H9 (cell line): ENCODE results near the gene SYNRG. TPM values are rescaled to one million over a fixed set of nuclear protein-coding genes. Genes with fewer than 3 reads are reported as not detected.

Source experiments
- DNase-seq: peaks from one replicate; pipeline ENCODE4 v3.0.0-alpha.2; 2017
- H2AFZ ChIP-seq: one replicate; pipeline ENCODE4 v1.6.1; 2013; ENCODE audit warnings: mild to moderate bottlenecking, low read length, control low read depth, moderate library complexity
- H2AK5ac ChIP-seq: 2 replicates; pipeline ENCODE4 v1.6.1; 2013; ENCODE audit warnings: low read length, control low read depth, mixed read lengths; ENCODE audit not compliant: insufficient read length
- H2BK120ac ChIP-seq: one replicate; pipeline ENCODE4 v1.6.1; 2013; ENCODE audit warnings: low read depth, mild to moderate bottlenecking, low read length, control low read depth, inconsistent platforms; ENCODE audit not compliant: poor library complexity, severe bottlenecking
- H2BK12ac ChIP-seq: 2 replicates; pipeline ENCODE4 v1.6.1; 2013; ENCODE audit warnings: low read length, control low read depth, mixed read lengths, low read depth; ENCODE audit not compliant: insufficient read length
- H2BK15ac ChIP-seq: 2 replicates; pipeline ENCODE4 v1.6.1; 2013; ENCODE audit warnings: low read depth, low read length, control low read depth
- H2BK20ac ChIP-seq: one replicate; pipeline ENCODE4 v1.6.1; 2013; ENCODE audit warnings: low read depth, mild to moderate bottlenecking, low read length, control low read depth, inconsistent platforms; ENCODE audit not compliant: poor library complexity, severe bottlenecking
- H2BK5ac ChIP-seq: 2 replicates; pipeline ENCODE4 v1.6.1; 2013; ENCODE audit warnings: low read length, control low read depth, mixed read lengths; ENCODE audit not compliant: insufficient read length
- H3K14ac ChIP-seq: 2 replicates; pipeline ENCODE4 v1.6.1; 2013; ENCODE audit warnings: low read length, control low read depth; ENCODE audit not compliant: insufficient read depth
- H3K18ac ChIP-seq: 2 replicates; pipeline ENCODE4 v1.6.1; 2013; ENCODE audit warnings: low read depth, mild to moderate bottlenecking, mixed read lengths, low read length, control low read depth; ENCODE audit not compliant: insufficient read length
- H3K23ac ChIP-seq: 2 replicates; pipeline ENCODE4 v1.6.1; 2013; ENCODE audit warnings: low read length, control low read depth, mixed read lengths, low read depth; ENCODE audit not compliant: insufficient read length
- H3K23me2 ChIP-seq: 2 replicates; pipeline ENCODE4 v1.6.1; 2013; ENCODE audit warnings: low read depth, mild to moderate bottlenecking, mixed read lengths, low read length, control low read depth; ENCODE audit not compliant: insufficient read length, poor library complexity, severe bottlenecking
- H3K27ac ChIP-seq: 2 replicates; pipeline ENCODE4 v1.5.1; 2013; ENCODE audit warnings: low read length, control low read depth, mixed read lengths, low read depth; ENCODE audit not compliant: insufficient read length
- H3K27me3 ChIP-seq: 2 replicates; pipeline ENCODE4 v1.6.1; 2013; ENCODE audit warnings: low read length, control low read depth, inconsistent platforms; ENCODE audit not compliant: insufficient read depth
- H3K4ac ChIP-seq: 2 replicates; pipeline ENCODE4 v1.6.1; 2013; ENCODE audit warnings: low read depth, mild to moderate bottlenecking, control low read depth, inconsistent platforms, low read length, moderate library complexity
- H3K4me1 ChIP-seq: 2 replicates; pipeline ENCODE4 v1.6.1; 2013; ENCODE audit warnings: low read length, control low read depth, inconsistent platforms; ENCODE audit not compliant: insufficient read depth
- H3K4me2 ChIP-seq: 2 replicates; pipeline ENCODE4 v1.6.1; 2013; ENCODE audit warnings: low read length, control low read depth, mixed read lengths; ENCODE audit not compliant: insufficient read length, insufficient read depth
- H3K56ac ChIP-seq: 2 replicates; pipeline ENCODE4 v1.6.1; 2013; ENCODE audit warnings: low read depth, mild to moderate bottlenecking, mixed read lengths, low read length, control low read depth; ENCODE audit not compliant: insufficient read length
- H3K79me1 ChIP-seq: 2 replicates; pipeline ENCODE4 v1.6.1; 2013; ENCODE audit warnings: low read depth, mild to moderate bottlenecking, moderate library complexity, low read length, control low read depth, inconsistent platforms; ENCODE audit not compliant: insufficient read depth, poor library complexity, severe bottlenecking
- H3K79me2 ChIP-seq: 2 replicates; pipeline ENCODE4 v1.6.1; 2013; ENCODE audit warnings: low read length, control low read depth, inconsistent platforms; ENCODE audit not compliant: insufficient read depth
- H3K9ac ChIP-seq: 2 replicates; pipeline ENCODE4 v1.6.1; 2013; ENCODE audit warnings: low read length, control low read depth, mixed read lengths; ENCODE audit not compliant: insufficient read length; ENCODE audit errors: extremely low read depth
- H3K9me3 ChIP-seq: one replicate; pipeline ENCODE4 v1.6.1; 2013; ENCODE audit warnings: low read depth, low read length, inconsistent platforms; ENCODE audit not compliant: control insufficient read depth
- H3T11ph ChIP-seq: one replicate; pipeline ENCODE4 v1.6.1; 2013; ENCODE audit warnings: mild to moderate bottlenecking, low read length, control low read depth, inconsistent platforms
- H4K20me1 ChIP-seq: one replicate; pipeline ENCODE4 v1.6.1; 2013; ENCODE audit not compliant: control insufficient read depth, insufficient read length, insufficient read depth
- H4K5ac ChIP-seq: 2 replicates; pipeline ENCODE4 v1.6.1; 2013; ENCODE audit warnings: low read depth, mild to moderate bottlenecking, mixed read lengths, low read length, control low read depth; ENCODE audit not compliant: insufficient read length
- H4K8ac ChIP-seq: replicated peaks from 2 replicates; pipeline ENCODE4 v1.6.1; 2013; ENCODE audit warnings: low read length, control low read depth, mixed read lengths, low read depth; ENCODE audit not compliant: insufficient read length
- H4K91ac ChIP-seq: 2 replicates; pipeline ENCODE4 v1.6.1; 2013; ENCODE audit warnings: low read depth, mild to moderate bottlenecking, moderate library complexity, mixed read lengths, low read length, control low read depth; ENCODE audit not compliant: insufficient read length
- H3K27ac Mint-ChIP-seq, 3 experiments: 2 replicates in 2 of 3; 3 replicates in 1 of 3; pipeline ENCODE4 v1.8.0; 2020 to 2021; ENCODE audit warnings: mixed read lengths in 3 of 3, mild to moderate bottlenecking in 1 of 3, moderate library complexity in 1 of 3
- H3K27me3 Mint-ChIP-seq: 2 replicates; pipeline ENCODE4 v1.8.0; 2021; ENCODE audit warnings: low read depth, mild to moderate bottlenecking, moderate library complexity, mixed read lengths
- H3K36me3 Mint-ChIP-seq, 3 experiments: 2 replicates in 2 of 3; 3 replicates in 1 of 3; pipeline ENCODE4 v1.8.0; 2020 to 2021; ENCODE audit warnings: low read depth in 3 of 3, mixed read lengths in 3 of 3; ENCODE audit not compliant: insufficient read depth in 1 of 3
- H3K4me1 Mint-ChIP-seq, 2 experiments: 2 replicates each; pipeline ENCODE4 v1.8.0; 2020; ENCODE audit warnings: mixed read lengths in 2 of 2
- H3K4me3 Mint-ChIP-seq, 2 experiments: 2 replicates in 1 of 2; 3 replicates in 1 of 2; pipeline ENCODE4 v1.8.0; 2020 to 2021; ENCODE audit warnings: mild to moderate bottlenecking in 2 of 2, mixed read lengths in 2 of 2, moderate library complexity in 1 of 2
- H3K9me3 Mint-ChIP-seq, 2 experiments: 2 replicates in 1 of 2; 3 replicates in 1 of 2; pipeline ENCODE4 v1.8.0; 2020; ENCODE audit warnings: mild to moderate bottlenecking in 2 of 2, mixed read lengths in 2 of 2, moderate library complexity in 1 of 2
- CTCF ChIP-seq: fragments of 200-600 bp; sonication (generic); conservative IDR thresholded peaks from 3 replicates; pipeline ENCODE4 v1.8.0; 2021; ENCODE audit warnings: antibody characterized with exemption, mild to moderate bottlenecking
- WGBS: extraction: QIAGEN DNeasy Blood & Tissue Kit; methylation state at CpG from one replicate; pipeline ENCODE4 v1.1.7; 2013; ENCODE audit warnings: missing lambda C conversion rate, low lambda C conversion rate, mixed read lengths; ENCODE audit not compliant: insufficient read length; ENCODE audit errors: extremely low coverage; 5-methylcytosine and 5-hydroxymethylcytosine counted together
- total RNA-seq: library from RNA; stranded (reverse); gene quantifications from 2 replicates; pipeline ENCODE4 v1.2.1, GENCODE V29; 2021

Gene SYNRG
- total RNA-seq, 1 experiment from 2014 or later, result 30.5 TPM

GRCh38 chr17:37507111-37507510, 102.1 kb downstream of the SYNRG start:
- H2AFZ ChIP-seq, result no peak overlapping the region
- no peaks in the 10 kb centered on the region for H3K27me3 Mint-ChIP-seq
- no peak for DNase-seq
- H3K27ac Mint-ChIP-seq, result no peak overlapping the region
- no peak overlapping the region for H3T11ph ChIP-seq
- no peak overlapping the region for H3K4me3 Mint-ChIP-seq
- WGBS, result no CpG with 5 or more reads among the region's 9 CpGs
- H3K18ac ChIP-seq, result no peak overlapping the region
- H3K79me2 ChIP-seq, result peaks cover 5% of the 10 kb centered on the region; the same call in 1 of the 2 replicates
- no peak overlapping the region for H2BK20ac ChIP-seq
- H3K27me3 ChIP-seq, result no peaks in the 10 kb centered on the region
- H2BK120ac ChIP-seq, result no peak overlapping the region
- no peak overlapping the region for H3K23ac ChIP-seq
- H3K9me3 ChIP-seq, result no peaks in the 10 kb centered on the region
- no peak overlapping the region for H3K14ac ChIP-seq
- no peak overlapping the region for H4K91ac ChIP-seq
- H3K79me1 ChIP-seq, result no peaks in the 10 kb centered on the region
- no peak overlapping the region for H3K56ac ChIP-seq
- H3K4me1 Mint-ChIP-seq, result peaks cover 18 to 22% of the 10 kb centered on the region in 2 experiments
- no peak overlapping the region for H2BK15ac ChIP-seq
- H3K4me2 ChIP-seq, result no peak overlapping the region
- no peaks in the 10 kb centered on the region for H3K9me3 Mint-ChIP-seq
- no peak overlapping the region for H3K27ac ChIP-seq
- TF ChIP-seq CTCF, result no peak
- H3K4me1 ChIP-seq, result no peaks in the 10 kb centered on the region; the same call in 1 of the 2 replicates
- no peak overlapping the region for H4K5ac ChIP-seq
- H2AK5ac ChIP-seq, result no peak overlapping the region
- peaks cover 2 to 10% (median 3%) of the 10 kb centered on the region in 3 experiments; a peak in 5 of 7 replicates for H3K36me3 Mint-ChIP-seq
- H2BK12ac ChIP-seq, result no peak overlapping the region
- no peaks in the 10 kb centered on the region for H3K23me2 ChIP-seq
- H4K20me1 ChIP-seq, result no peaks in the 10 kb centered on the region
- no peak overlapping the region for H4K8ac ChIP-seq
- H3K9ac ChIP-seq, result no peak overlapping the region
- no peak overlapping the region for H2BK5ac ChIP-seq
- no peak overlapping the region for H3K4ac ChIP-seq
